DND-41 (cell line): Measurements from ENCODE around the gene TP53AIP1.

Source experiments
- ATAC-seq: fragments of 200-7000 bp; cut with Tn5 transposase; 3 replicates; pipeline ENCODE4 v1.9.1; 2021; ENCODE audit warnings: low read depth; ENCODE audit not compliant: insufficient read depth
- DNase-seq: peaks from one replicate; pipeline ENCODE4 v3.0.0-alpha.2; 2020
- H2AFZ ChIP-seq: 2 replicates; pipeline ENCODE4 v1.6.0; 2012; ENCODE audit warnings: low read depth, low read length
- H3K27ac ChIP-seq: 2 replicates; pipeline ENCODE4 v1.5.1; 2012; ENCODE audit warnings: low read length, inconsistent platforms
- H3K27me3 ChIP-seq: fragments of 200-600 bp; sonication (generic); 2 replicates; pipeline ENCODE4 v1.6.0; 2012; ENCODE audit warnings: low read length, mild to moderate bottlenecking, inconsistent platforms; ENCODE audit not compliant: insufficient read depth, poor library complexity
- H3K36me3 ChIP-seq: 2 replicates; pipeline ENCODE4 v1.5.1; 2012; ENCODE audit warnings: low read length, inconsistent platforms; ENCODE audit not compliant: insufficient read depth
- H3K4me1 ChIP-seq: 2 replicates; pipeline ENCODE4 v1.5.1; 2012; ENCODE audit warnings: mild to moderate bottlenecking, low read length; ENCODE audit not compliant: insufficient read depth
- H3K4me2 ChIP-seq: 2 replicates; pipeline ENCODE4 v1.6.0; 2012; ENCODE audit warnings: mild to moderate bottlenecking, moderate library complexity, low read length, inconsistent platforms; ENCODE audit not compliant: insufficient read depth
- H3K4me3 ChIP-seq, 2 experiments: fragments of 200-600 bp in 1 of 2; shearing (Covaris generic) in 1 of 2; 2 replicates each; pipeline ENCODE4 v1.5.1; 2012 to 2016; ENCODE audit warnings: inconsistent platforms in 2 of 2, low read length in 2 of 2, mild to moderate bottlenecking in 2 of 2, low read depth in 1 of 2, moderate library complexity in 1 of 2
- H3K79me2 ChIP-seq: 2 replicates; pipeline ENCODE4 v1.6.0; 2012; ENCODE audit warnings: low read length, inconsistent platforms; ENCODE audit not compliant: insufficient read depth
- H3K9ac ChIP-seq: 2 replicates; pipeline ENCODE4 v1.6.0; 2012; ENCODE audit warnings: low read depth, mild to moderate bottlenecking, inconsistent platforms, low read length, moderate library complexity
- H3K9me3 ChIP-seq: 2 replicates; pipeline ENCODE4 v1.5.1; 2012; ENCODE audit warnings: low read length, moderate library complexity, mild to moderate bottlenecking, inconsistent platforms; ENCODE audit not compliant: insufficient read depth, severe bottlenecking
- H4K20me1 ChIP-seq: 2 replicates; pipeline ENCODE4 v1.6.0; 2012; ENCODE audit warnings: low read length; ENCODE audit not compliant: insufficient read depth
- EZH2 ChIP-seq: IDR thresholded peaks from 3 replicates; pipeline ENCODE4 v1.6.1; 2012; ENCODE audit warnings: borderline replicate concordance, low read depth, mild to moderate bottlenecking, moderate library complexity, low read length, inconsistent platforms; ENCODE audit not compliant: severe bottlenecking
- TF ChIP-seq, protein P1 (sequence below): IDR thresholded peaks from 2 replicates; pipeline ENCODE4 v1.5.1; 2012; ENCODE audit warnings: borderline replicate concordance, low read length, moderate library complexity, mild to moderate bottlenecking; ENCODE audit not compliant: poor library complexity, severe bottlenecking; ENCODE audit errors: extremely low read depth

TP53AIP1 gene

GRCh38 chr11:128902515-128903066 is 40.1 kb downstream of the TP53AIP1 start:
- H3K36me3 ChIP-seq: no peaks in the 10 kb centered on the region
- no peaks in the 10 kb centered on the region for H3K4me1 ChIP-seq
- H3K9ac ChIP-seq: no peak overlapping the region
- no peaks in the 10 kb centered on the region for H3K9me3 ChIP-seq
- DNase-seq (no peak), ATAC-seq (no peak)
- H3K4me3 ChIP-seq: no peak overlapping the region
- no peak overlapping the region for H2AFZ ChIP-seq
- no peaks in the 10 kb centered on the region for H4K20me1 ChIP-seq
- H3K79me2 ChIP-seq: no peaks in the 10 kb centered on the region
- no peak overlapping the region for H3K4me2 ChIP-seq
- TF ChIP-seq, protein P1, sequence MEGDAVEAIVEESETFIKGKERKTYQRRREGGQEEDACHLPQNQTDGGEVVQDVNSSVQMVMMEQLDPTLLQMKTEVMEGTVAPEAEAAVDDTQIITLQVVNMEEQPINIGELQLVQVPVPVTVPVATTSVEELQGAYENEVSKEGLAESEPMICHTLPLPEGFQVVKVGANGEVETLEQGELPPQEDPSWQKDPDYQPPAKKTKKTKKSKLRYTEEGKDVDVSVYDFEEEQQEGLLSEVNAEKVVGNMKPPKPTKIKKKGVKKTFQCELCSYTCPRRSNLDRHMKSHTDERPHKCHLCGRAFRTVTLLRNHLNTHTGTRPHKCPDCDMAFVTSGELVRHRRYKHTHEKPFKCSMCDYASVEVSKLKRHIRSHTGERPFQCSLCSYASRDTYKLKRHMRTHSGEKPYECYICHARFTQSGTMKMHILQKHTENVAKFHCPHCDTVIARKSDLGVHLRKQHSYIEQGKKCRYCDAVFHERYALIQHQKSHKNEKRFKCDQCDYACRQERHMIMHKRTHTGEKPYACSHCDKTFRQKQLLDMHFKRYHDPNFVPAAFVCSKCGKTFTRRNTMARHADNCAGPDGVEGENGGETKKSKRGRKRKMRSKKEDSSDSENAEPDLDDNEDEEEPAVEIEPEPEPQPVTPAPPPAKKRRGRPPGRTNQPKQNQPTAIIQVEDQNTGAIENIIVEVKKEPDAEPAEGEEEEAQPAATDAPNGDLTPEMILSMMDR: no peak
- TF ChIP-seq EZH2: no peak
- peaks cover 47% of the 10 kb centered on the region for H3K27me3 ChIP-seq
- no peak overlapping the region for H3K27ac ChIP-seq

DNA sequence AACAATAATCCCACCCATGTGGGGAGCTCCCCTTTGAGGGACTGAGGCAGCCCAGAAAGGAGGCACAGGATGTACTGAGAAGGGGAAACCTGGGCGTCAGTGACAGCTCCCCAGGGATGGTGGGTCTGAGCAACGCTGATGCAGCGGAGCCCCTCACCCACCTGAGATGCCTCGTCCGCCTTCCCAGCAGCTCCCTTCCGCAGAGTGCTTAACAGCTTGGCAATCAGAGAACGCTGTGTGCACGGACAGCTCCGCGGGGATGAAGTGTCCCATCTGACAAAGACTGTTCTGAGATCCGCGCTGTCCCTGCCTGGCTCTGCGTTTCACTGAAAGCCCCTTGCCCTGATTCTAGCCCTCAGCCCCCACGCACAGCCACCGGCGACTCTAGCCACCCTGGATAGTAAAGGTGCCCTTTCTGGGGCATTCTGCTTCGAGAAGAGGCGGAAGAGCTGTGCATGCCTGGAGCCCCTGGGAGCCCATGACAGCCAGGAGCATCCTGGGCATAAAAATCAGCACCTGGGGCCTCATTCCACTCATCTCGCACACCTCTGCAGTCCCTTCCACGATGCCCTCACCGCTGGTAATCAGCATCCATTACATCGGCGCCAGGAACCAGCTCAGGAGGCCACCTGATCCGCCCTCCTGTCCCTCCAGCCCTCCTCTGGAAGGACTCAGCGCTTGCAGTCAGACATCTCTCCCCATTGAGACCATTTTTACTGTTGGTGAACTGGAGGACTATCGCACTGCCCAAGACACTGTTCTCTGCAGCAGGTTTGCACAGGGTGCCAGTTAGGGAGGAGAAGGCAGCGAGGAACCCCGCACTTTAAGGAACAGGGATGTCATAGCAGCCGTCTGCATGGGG is 40.8 kb downstream of the TP53AIP1 start:
- Histone ChIP-seq H3K27me3 (peaks cover 47% of the 10 kb centered on the region), H3K79me2 (no peaks in the 10 kb centered on the region), H3K9me3 (no peaks in the 10 kb centered on the region), H4K20me1 (no peaks in the 10 kb centered on the region), H3K9ac (no peak overlapping the region), H3K36me3 (no peaks in the 10 kb centered on the region), H2AFZ (no peak overlapping the region), H3K4me3 (no peak overlapping the region), H3K4me2 (no peak overlapping the region), H3K27ac (no peak overlapping the region), H3K4me1 (no peaks in the 10 kb centered on the region)
- TF ChIP-seq, protein P1: no peak
- TF ChIP-seq EZH2: no peak
- ATAC-seq (no peak), DNase-seq (no peak)

DNA sequence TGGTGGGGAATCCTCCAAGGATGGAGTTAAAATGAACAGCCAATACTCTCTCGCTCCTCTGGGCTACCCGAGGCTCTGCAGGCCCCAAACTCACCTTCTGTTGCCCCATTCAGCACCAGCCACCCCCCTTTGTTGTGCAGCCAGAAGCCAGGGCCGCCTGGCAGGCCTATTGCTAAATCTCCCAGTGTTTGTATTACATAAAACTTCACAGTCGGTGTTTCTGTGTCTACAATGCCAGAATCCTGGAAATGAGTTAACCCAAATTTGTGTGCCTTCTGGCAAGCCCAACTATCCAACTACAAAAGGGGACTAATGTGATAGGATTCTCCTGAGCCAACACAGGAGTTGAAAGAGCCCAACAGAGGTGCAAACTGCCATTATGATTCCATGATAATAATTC is 42.2 kb downstream of the TP53AIP1 start:
- ATAC-seq (no peak), DNase-seq (no peak)
- Histone ChIP-seq H3K4me2 (no peak overlapping the region), H3K79me2 (no peaks in the 10 kb centered on the region), H3K4me1 (no peaks in the 10 kb centered on the region), H2AFZ (no peak overlapping the region), H4K20me1 (no peaks in the 10 kb centered on the region), H3K27me3 (peaks cover 39% of the 10 kb centered on the region), H3K9ac (no peak overlapping the region), H3K4me3 (no peak overlapping the region), H3K36me3 (no peaks in the 10 kb centered on the region), H3K27ac (no peak overlapping the region), H3K9me3 (no peaks in the 10 kb centered on the region)
- no peak for TF ChIP-seq EZH2
- TF ChIP-seq, protein P1: no peak
